Right lobe of liver (tissue), 4 donors: ENCODE measurements around the gene KIRREL3.

ENCODE experiments used
- CTCF ChIP-seq, 4 donors: fragments of 200-600 bp in 3 of 4; fragments of 450-650 bp in 1 of 4; IDR thresholded peaks; one replicate each; pipeline versions ENCODE4 v1.5.1 to v1.8.0; 2016 to 2022; ENCODE audit warnings: antibody characterized with exemption in 4 of 4, mild to moderate bottlenecking in 2 of 4
- POLR2A ChIP-seq: fragments of 450-650 bp; IDR thresholded peaks from one replicate; pipeline ENCODE4 v1.6.1; 2017; ENCODE audit warnings: antibody characterized with exemption, mild to moderate bottlenecking
- donor health status: DM: no; HTN: no; CAD: no.
- donor health status: DM: no; HTN: no; CAD: no.
- donor health status: DM: no; HTN: yes; CAD: no.

GRCh38 chr11:126871792-126872191 is 128.8 kb downstream of the KIRREL3 start:
- TF ChIP-seq CTCF (IDR thresholded peaks at IDR 0.05) (no peak), POLR2A (no peak)
